K562 (cell line): Measurements from ENCODE around the gene GGPS1. TPM values are rescaled to one million over a fixed set of nuclear protein-coding genes. Genes with fewer than 3 reads are reported as not detected.
"Not testable (repeated sequence)": the region's sequence is repeated elsewhere in the genome, so short reads cannot be mapped to it uniquely, and the experiment has no call there.

Experiments
- ATAC-seq: fragments of 200-7000 bp; cut with Tn5 transposase; 3 replicates; pipeline ENCODE4 v1.9.1; 2020; ENCODE audit warnings: moderate library complexity
- BruUV-seq: library from RNA; stranded (reverse); fragments of 400-500 nt; replicated peaks from 2 replicates; lab custom pipeline; 2021; lab: Mats Ljungman, UMichigan
- CTCF ChIA-PET: fragments of 300-600 bp; formaldehyde crosslinking; extraction: SDS; loops from one replicate; lab custom pipeline; 2021; ENCODE audit warnings: low intra/inter-chr PET ratio; lab: Yijun Ruan, JAX
- POLR2A ChIA-PET: fragments of 300-600, 350-650 bp; sonication (Branson Sonifier 250); formaldehyde crosslinking; extraction: SDS; loops from one replicate; lab custom pipeline; 2021; ENCODE audit warnings: antibody characterized with exemption, inconsistent platforms; lab: Yijun Ruan, JAX
- DNase-seq, 4 experiments: peaks; one replicate each; pipeline versions ENCODE4 v3.0.0 to v3.0.0-alpha.2; 2011 to 2018; ENCODE audit warnings: low spot score in 3 of 4, mixed read lengths in 3 of 4; ENCODE audit errors: extremely low read depth in 1 of 4
- FAIRE-seq: peaks from 2 replicates; lab custom pipeline; 2011; peaks lifted over from hg19 to GRCh38; lab: Jason Lieb, UNC
- H2AFZ ChIP-seq: 2 replicates; pipeline ENCODE4 v1.6.0; 2011; ENCODE audit warnings: low read depth, low read length, control low read depth, inconsistent platforms
- H3K27ac ChIP-seq: fragments of 200-600 bp; 3 replicates; pipeline ENCODE4 v1.8.0; 2011; ENCODE audit warnings: low read depth, mild to moderate bottlenecking, control low read depth, inconsistent platforms, low read length, moderate library complexity, mixed read lengths; ENCODE audit errors: extremely low read depth
- H3K27me3 ChIP-seq, 2 experiments: fragments of 300-600 bp in 1 of 2; 2 replicates in 1 of 2; 3 replicates in 1 of 2; pipeline versions ENCODE4 v1.6.0 to v1.8.0; 2011; ENCODE audit warnings: inconsistent platforms in 2 of 2, low read length in 2 of 2, mild to moderate bottlenecking in 1 of 2, mixed read lengths in 1 of 2, moderate library complexity in 1 of 2; ENCODE audit not compliant: control insufficient read depth in 2 of 2, insufficient read depth in 2 of 2
- H3K36me3 ChIP-seq: fragments of 300-600 bp; 3 replicates; pipeline ENCODE4 v1.8.0; 2011; ENCODE audit warnings: mild to moderate bottlenecking, low read length, inconsistent platforms; ENCODE audit not compliant: control insufficient read depth, insufficient read depth
- H3K4me1 ChIP-seq, 2 experiments: fragments of 200-600 bp in 1 of 2; replicated peaks in 1 of 2; 2 replicates in 1 of 2; 3 replicates in 1 of 2; pipeline versions ENCODE4 v1.5.1 to v1.8.0; 2011; ENCODE audit warnings: inconsistent platforms in 2 of 2, low read length in 2 of 2, mild to moderate bottlenecking in 1 of 2, mixed read lengths in 1 of 2, moderate library complexity in 1 of 2; ENCODE audit not compliant: control insufficient read depth in 2 of 2, insufficient read depth in 2 of 2
- H3K4me2 ChIP-seq: 2 replicates; pipeline ENCODE4 v1.6.1; 2011; ENCODE audit warnings: low read length, control low read depth, inconsistent platforms, mixed read lengths; ENCODE audit not compliant: insufficient read depth
- H3K4me3 ChIP-seq: fragments of 200-600 bp; sonication (generic), shearing (Covaris generic); 2 replicates; pipeline ENCODE4 v1.5.1; 2016; ENCODE audit warnings: control low read depth, inconsistent platforms
- H3K79me2 ChIP-seq: fragments of 200-600 bp; 3 replicates; pipeline ENCODE4 v1.8.0; 2011; ENCODE audit warnings: low read length, inconsistent platforms; ENCODE audit not compliant: control insufficient read depth, insufficient read depth
- H3K9ac ChIP-seq, 2 experiments: 2 replicates each; pipeline versions ENCODE4 v1.6.0 to v1.6.1; 2011; ENCODE audit warnings: low read depth in 2 of 2, low read length in 2 of 2, control low read depth in 1 of 2, inconsistent platforms in 1 of 2, mild to moderate bottlenecking in 1 of 2, mixed read lengths in 1 of 2; ENCODE audit not compliant: insufficient read depth in 1 of 2
- H3K9me1 ChIP-seq: one replicate; pipeline ENCODE4 v1.6.0; 2011; ENCODE audit warnings: inconsistent platforms, mild to moderate bottlenecking, low read length, moderate library complexity; ENCODE audit not compliant: control insufficient read depth, insufficient read depth
- H3K9me3 ChIP-seq: replicated peaks from 2 replicates; pipeline ENCODE4 v1.5.1; 2011; ENCODE audit warnings: low read depth, low read length, inconsistent platforms; ENCODE audit not compliant: control insufficient read depth, insufficient read depth
- H4K20me1 ChIP-seq: replicated peaks from 2 replicates; pipeline ENCODE4 v1.6.1; 2011; ENCODE audit warnings: low read length, inconsistent platforms, mixed read lengths; ENCODE audit not compliant: control insufficient read depth, insufficient read depth
- BDP1 ChIP-seq: IDR thresholded peaks from 3 replicates; pipeline ENCODE4 v1.6.1; 2011; ENCODE audit not compliant: insufficient read length, insufficient read depth
- NFIC ChIP-seq: fragments of 450-650 bp; IDR thresholded peaks from 2 replicates; pipeline ENCODE4 v1.6.1; 2017; ENCODE audit warnings: mild to moderate bottlenecking, inconsistent platforms
- XRCC4 ChIP-seq: IDR thresholded peaks from one replicate; pipeline ENCODE4 v1.6.1; 2011; ENCODE audit not compliant: insufficient read depth, insufficient read length; ENCODE audit errors: extremely low read depth
- ZNF551 ChIP-seq: fragments of 250-450 bp; sonication (Bioruptor Pico); IDR thresholded peaks from 2 replicates; pipeline ENCODE4 v1.5.0; 2021; ENCODE audit warnings: mild to moderate bottlenecking, moderate library complexity
- WGBS: fragments of 100-300 bp; shearing (Covaris generic); methylation state at CpG from one replicate; pipeline ENCODE4 v1.1.6; 2016; ENCODE audit warnings: low coverage, mixed read lengths; ENCODE audit not compliant: insufficient coverage; ENCODE audit errors: missing lambda C conversion rate; 5-methylcytosine and 5-hydroxymethylcytosine counted together
- in situ Hi-C: fragments of 300-500 bp; cut with MboI; formaldehyde crosslinking; loops from 4 replicates; pipeline ENCODE4 v1.15.0; 2018; ENCODE audit warnings: inconsistent platforms, mixed read lengths
- intact Hi-C: fragments of 100-400 bp; cut with micrococcal nuclease; formaldehyde crosslinking; loops from 2 replicates; pipeline ENCODE4 v1.14.2; 2022
- polyA plus RNA-seq, 8 experiments: library from polyadenylated mRNA; depleted of rRNA in 4 of 8; stranded (reverse) in 5 of 8; unstranded in 3 of 8; fragments of >200 nt; fragmentation: Nextera tagmentation in 2 of 8; fragmentation: Illumina TruSeq in 1 of 8; extraction: Ambion mirVana in 2 of 8; extraction: Trizol in 1 of 8; gene quantifications; 2 replicates each; pipeline versions ENCODE4 v1.2.1 to v1.2.3, GENCODE V29; 2011 to 2014; ENCODE audit warnings: inconsistent platforms in 1 of 8, missing spikeins in 1 of 8
- total RNA-seq, 7 experiments: library from RNA; depleted of rRNA in 6 of 7; stranded (reverse); fragments of >200 nt in 6 of 7; fragmentation: Illumina TruSeq in 2 of 7; extraction: Trizol in 2 of 7; gene quantifications; 2 replicates each; pipeline versions ENCODE4 v1.2.1 to v1.2.3, GENCODE V29; 2011 to 2021; ENCODE audit warnings: low replicate concordance in 1 of 7
- TF ChIP-seq, protein P1 (sequence below): sonication (generic); formaldehyde crosslinking; IDR thresholded peaks from 2 replicates; pipeline ENCODE4 v1.8.1; 2023; ENCODE audit warnings: mild to moderate bottlenecking, missing genetic modification reagents
- TF ChIP-seq, protein P2 (sequence below): fragments of 450-650 bp; IDR thresholded peaks from 2 replicates; pipeline ENCODE4 v1.6.1; 2016; ENCODE audit warnings: mild to moderate bottlenecking

Gene GGPS1
- total and polyA plus RNA-seq, 9 of the 15 experiments (the other 6 are each of a cell fraction or from before 2014, with no cell fraction given) = 18.8 to 104 (median 56.3) TPM

DNA sequence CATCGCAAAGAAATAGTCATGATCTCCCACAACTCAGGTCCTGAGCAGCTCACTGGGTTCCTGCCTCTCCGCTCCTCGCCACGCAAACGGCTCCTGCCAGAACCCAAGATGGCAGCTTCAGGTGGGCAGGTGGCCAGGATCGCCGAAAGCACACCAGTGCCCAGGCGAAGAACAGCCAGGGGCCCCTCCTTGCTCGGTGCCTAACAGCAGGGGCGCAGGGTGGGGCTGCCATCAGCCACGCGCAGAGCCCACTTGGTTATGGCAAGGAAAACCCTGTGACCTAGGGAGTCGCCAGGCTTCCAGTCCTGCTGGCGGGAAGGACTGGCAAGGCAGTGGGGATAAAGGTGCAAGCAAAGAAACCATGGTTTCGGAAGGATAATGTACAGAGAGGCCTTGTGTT lies 47.9 kb upstream of the GGPS1 start:
- DNase-seq = no peak
- Histone ChIP-seq H3K79me2 (peaks cover 94% of the 10 kb centered on the region), H3K27me3 (no peaks in the 10 kb centered on the region), H2AFZ (no peak overlapping the region), H3K36me3 (no peaks in the 10 kb centered on the region), H4K20me1 (peaks cover 21% of the 10 kb centered on the region), H3K9me1 (no peaks in the 10 kb centered on the region), H3K27ac (no peak overlapping the region), H3K9me3 (no peaks in the 10 kb centered on the region)
- 92% methylated on average over 13 of the region's 15 CpGs for WGBS
- intact Hi-C loops = no loop called here
- FAIRE-seq = no peak
- TF ChIP-seq NFIC (0 out of 2 replicates have a peak, but pooled peaks have one; percentile 5), XRCC4 (no peak), BDP1 (no peak), ZNF551 (CRISPR knock-in tag) (no peak)
- TF ChIP-seq, all 486 proteins: peak for 1
- POLR2A ChIA-PET = interaction anchor here (0.7 to 2.4 kb wide), 7 partner anchors 8 to 136 kb away, joined by 3 to 9 read pairs (median 3); no protein-coding TSS in a partner anchor
- Histone ChIP-seq H3K4me3 (no peak overlapping the region), H3K4me2 (no peak overlapping the region), H3K9ac (peak overlapping the region in 1 of 2 experiments; percentile 65; a peak in 2 of 4 replicates), H3K4me1 (peaks cover 15 to 19% of the 10 kb centered on the region in 2 experiments; a peak in 4 of 5 replicates)
- ATAC-seq = no peak
- no TSS peak for BruUV-seq
- in situ Hi-C loops = no loop called here
- CTCF ChIA-PET = no interaction called here

DNA sequence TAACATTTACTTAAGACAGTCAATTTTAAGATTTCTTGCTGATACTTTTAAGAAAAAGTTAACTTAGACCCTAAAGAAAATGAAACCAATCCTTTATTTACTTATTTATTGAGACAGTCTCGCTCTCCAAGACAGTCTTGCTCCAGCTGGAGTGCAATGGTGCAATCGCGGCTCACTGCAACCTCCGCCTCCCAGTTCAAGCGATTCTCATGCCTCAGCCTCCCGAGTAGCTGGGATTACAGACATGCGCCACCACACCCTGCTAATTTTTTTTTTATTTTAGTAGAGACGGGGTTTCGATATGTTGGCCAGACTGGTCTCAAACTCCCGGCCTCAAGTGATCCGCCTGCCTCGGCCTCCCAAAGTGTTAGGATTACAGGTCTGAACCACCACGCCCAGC lies 44.7 kb upstream of the GGPS1 start:
- H3K27me3 ChIP-seq, in situ Hi-C loops, BruUV-seq, H3K27ac ChIP-seq, H3K9me1 ChIP-seq, CTCF ChIA-PET, H3K36me3 ChIP-seq, H3K9ac ChIP-seq, intact Hi-C loops, DNase-seq, H2AFZ ChIP-seq, H3K4me2 ChIP-seq, H3K9me3 ChIP-seq, H3K4me3 ChIP-seq, FAIRE-seq, ATAC-seq: not testable (repeated sequence)
- Histone ChIP-seq H3K4me1 (peaks cover 16 to 27% of the 10 kb centered on the region in 2 experiments), H3K79me2 (peaks cover 98% of the 10 kb centered on the region), H4K20me1 (peaks cover 25% of the 10 kb centered on the region)
- WGBS = 95% methylated on average over 13 of the region's 13 CpGs
- TF ChIP-seq, protein P1, sequence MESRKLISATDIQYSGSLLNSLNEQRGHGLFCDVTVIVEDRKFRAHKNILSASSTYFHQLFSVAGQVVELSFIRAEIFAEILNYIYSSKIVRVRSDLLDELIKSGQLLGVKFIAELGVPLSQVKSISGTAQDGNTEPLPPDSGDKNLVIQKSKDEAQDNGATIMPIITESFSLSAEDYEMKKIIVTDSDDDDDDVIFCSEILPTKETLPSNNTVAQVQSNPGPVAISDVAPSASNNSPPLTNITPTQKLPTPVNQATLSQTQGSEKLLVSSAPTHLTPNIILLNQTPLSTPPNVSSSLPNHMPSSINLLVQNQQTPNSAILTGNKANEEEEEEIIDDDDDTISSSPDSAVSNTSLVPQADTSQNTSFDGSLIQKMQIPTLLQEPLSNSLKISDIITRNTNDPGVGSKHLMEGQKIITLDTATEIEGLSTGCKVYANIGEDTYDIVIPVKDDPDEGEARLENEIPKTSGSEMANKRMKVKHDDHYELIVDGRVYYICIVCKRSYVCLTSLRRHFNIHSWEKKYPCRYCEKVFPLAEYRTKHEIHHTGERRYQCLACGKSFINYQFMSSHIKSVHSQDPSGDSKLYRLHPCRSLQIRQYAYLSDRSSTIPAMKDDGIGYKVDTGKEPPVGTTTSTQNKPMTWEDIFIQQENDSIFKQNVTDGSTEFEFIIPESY = peak; percentile 92
- TF ChIP-seq, protein P2, sequence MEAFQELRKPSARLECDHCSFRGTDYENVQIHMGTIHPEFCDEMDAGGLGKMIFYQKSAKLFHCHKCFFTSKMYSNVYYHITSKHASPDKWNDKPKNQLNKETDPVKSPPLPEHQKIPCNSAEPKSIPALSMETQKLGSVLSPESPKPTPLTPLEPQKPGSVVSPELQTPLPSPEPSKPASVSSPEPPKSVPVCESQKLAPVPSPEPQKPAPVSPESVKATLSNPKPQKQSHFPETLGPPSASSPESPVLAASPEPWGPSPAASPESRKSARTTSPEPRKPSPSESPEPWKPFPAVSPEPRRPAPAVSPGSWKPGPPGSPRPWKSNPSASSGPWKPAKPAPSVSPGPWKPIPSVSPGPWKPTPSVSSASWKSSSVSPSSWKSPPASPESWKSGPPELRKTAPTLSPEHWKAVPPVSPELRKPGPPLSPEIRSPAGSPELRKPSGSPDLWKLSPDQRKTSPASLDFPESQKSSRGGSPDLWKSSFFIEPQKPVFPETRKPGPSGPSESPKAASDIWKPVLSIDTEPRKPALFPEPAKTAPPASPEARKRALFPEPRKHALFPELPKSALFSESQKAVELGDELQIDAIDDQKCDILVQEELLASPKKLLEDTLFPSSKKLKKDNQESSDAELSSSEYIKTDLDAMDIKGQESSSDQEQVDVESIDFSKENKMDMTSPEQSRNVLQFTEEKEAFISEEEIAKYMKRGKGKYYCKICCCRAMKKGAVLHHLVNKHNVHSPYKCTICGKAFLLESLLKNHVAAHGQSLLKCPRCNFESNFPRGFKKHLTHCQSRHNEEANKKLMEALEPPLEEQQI = peak; percentile 60; the same call in 1 of the 2 replicates
- POLR2A ChIA-PET = interaction anchor here (0.8 to 1.0 kb wide), 2 partner anchors 11 to 13 kb away, joined by 3 read pairs; no protein-coding TSS in a partner anchor
